Peyer's patch (tissue), 4 donors: ENCODE results near the gene RIMS4. TPM values are rescaled to one million over a fixed set of nuclear protein-coding genes. Genes with fewer than 3 reads are reported as not detected.

Source experiments
- DNase-seq, 3 donors: peaks; one replicate each; pipeline ENCODE4 v3.0.0-alpha.2; 2017 to 2019
- H3K27ac ChIP-seq, 4 donors: fragments of 200-600 bp; sonication (generic); one replicate each; pipeline ENCODE4 v1.5.1; 2016 to 2019
- H3K27me3 ChIP-seq, 2 donors: fragments of 200-600 bp; sonication (generic); one replicate each; pipeline ENCODE4 v1.5.1; 2019
- H3K36me3 ChIP-seq, 3 donors: fragments of 200-600 bp; sonication (generic); one replicate each; pipeline ENCODE4 v1.5.1; 2016 to 2019
- H3K4me1 ChIP-seq, 4 donors: fragments of 200-600 bp; sonication (generic); one replicate each; pipeline ENCODE4 v1.5.1; 2016 to 2019
- H3K4me3 ChIP-seq, 4 donors: fragments of 200-600 bp; sonication (generic); 1 replicate in 3 of 4; 2 replicates in 1 of 4; pipeline ENCODE4 v1.5.1; 2016 to 2019; ENCODE audit warnings: mild to moderate bottlenecking in 1 of 4
- H3K9me3 ChIP-seq, 4 donors: fragments of 200-600 bp; sonication (generic); one replicate each; pipeline ENCODE4 v1.5.1; 2016 to 2019; ENCODE audit warnings: mild to moderate bottlenecking in 1 of 4
- POLR2A ChIP-seq, 2 donors: fragments of 450-650 bp; IDR thresholded peaks; one replicate each; pipeline ENCODE4 v1.5.1; 2017; ENCODE audit warnings: antibody characterized with exemption in 2 of 2, mild to moderate bottlenecking in 2 of 2, moderate library complexity in 2 of 2
- total RNA-seq, 4 donors: library from RNA; depleted of rRNA; stranded (reverse); fragments of >200 nt; gene quantifications; one replicate each; pipeline ENCODE4 v1.1.0, GENCODE V29; 2016
- TF ChIP-seq, protein P1 (sequence below), 6 experiments: fragments of 450-650 bp in 4 of 6; fragments of 200-600 bp in 2 of 6; sonication (generic) in 1 of 6; IDR thresholded peaks; one replicate each; pipeline ENCODE4 v1.5.1; 2017 to 2019; ENCODE audit warnings: antibody characterized with exemption in 6 of 6, mild to moderate bottlenecking in 3 of 6, moderate library complexity in 1 of 6

The RIMS4 gene
- total RNA-seq, 4 donors from 2014 or later: 0.13 to 0.18 TPM; not detected in 2

DNA sequence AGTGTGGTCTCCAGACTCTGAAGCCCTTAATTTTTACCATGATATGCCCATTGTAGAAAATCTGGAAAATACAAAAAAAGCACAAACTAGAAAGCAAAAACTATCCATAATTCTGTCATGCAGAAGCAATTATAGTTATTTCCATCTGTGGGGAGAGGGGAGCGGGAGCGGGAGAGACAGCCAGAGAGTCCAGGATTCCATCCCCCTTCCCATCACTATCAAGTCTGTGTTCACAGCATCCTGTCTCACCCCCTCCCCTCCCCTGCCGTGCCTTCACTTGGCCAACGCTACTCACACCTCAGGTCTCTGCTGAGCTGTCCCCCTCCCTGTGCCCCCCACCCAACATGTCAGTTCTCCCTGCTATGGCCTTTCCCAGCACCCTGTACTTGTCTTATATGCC is 14.5 kb downstream of the RIMS4 start:
- Histone ChIP-seq H3K4me3 (no peak overlapping the region), H3K9me3 (no peaks in the 10 kb centered on the region), H3K27me3 (no peaks in the 10 kb centered on the region), H3K27ac (no peak overlapping the region), H3K4me1 (no peaks in the 10 kb centered on the region), H3K36me3 (no peaks in the 10 kb centered on the region)
- no peak for DNase-seq
- TF ChIP-seq, protein P1, sequence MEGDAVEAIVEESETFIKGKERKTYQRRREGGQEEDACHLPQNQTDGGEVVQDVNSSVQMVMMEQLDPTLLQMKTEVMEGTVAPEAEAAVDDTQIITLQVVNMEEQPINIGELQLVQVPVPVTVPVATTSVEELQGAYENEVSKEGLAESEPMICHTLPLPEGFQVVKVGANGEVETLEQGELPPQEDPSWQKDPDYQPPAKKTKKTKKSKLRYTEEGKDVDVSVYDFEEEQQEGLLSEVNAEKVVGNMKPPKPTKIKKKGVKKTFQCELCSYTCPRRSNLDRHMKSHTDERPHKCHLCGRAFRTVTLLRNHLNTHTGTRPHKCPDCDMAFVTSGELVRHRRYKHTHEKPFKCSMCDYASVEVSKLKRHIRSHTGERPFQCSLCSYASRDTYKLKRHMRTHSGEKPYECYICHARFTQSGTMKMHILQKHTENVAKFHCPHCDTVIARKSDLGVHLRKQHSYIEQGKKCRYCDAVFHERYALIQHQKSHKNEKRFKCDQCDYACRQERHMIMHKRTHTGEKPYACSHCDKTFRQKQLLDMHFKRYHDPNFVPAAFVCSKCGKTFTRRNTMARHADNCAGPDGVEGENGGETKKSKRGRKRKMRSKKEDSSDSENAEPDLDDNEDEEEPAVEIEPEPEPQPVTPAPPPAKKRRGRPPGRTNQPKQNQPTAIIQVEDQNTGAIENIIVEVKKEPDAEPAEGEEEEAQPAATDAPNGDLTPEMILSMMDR (IDR thresholded peaks at IDR 0.05): no peak
- no peak for TF ChIP-seq POLR2A (IDR thresholded peaks at IDR 0.05)

DNA sequence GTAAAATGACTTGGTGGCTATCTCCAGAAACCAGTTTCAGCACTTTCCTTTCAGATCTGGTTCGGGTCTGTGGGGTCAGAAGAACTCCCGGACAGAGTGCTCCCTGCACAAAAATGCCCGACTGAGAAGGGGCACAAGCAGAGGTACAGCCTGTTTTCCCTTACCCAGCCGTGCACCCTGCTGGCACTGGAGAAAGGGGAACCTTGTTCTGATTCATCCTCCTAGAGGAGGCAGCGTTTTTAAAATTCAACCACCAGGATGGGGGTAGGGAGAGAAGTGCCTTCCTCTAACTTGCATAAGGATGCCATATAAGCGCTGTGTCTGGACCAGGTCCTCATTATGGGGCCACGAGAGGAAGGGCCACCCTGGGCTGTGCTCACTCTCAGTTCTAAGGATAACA is 17.6 kb downstream of the RIMS4 start:
- TF ChIP-seq POLR2A (IDR thresholded peaks at IDR 0.05): no peak
- TF ChIP-seq, protein P1 (IDR thresholded peaks at IDR 0.05): no peak
- Histone ChIP-seq H3K9me3 (no peaks in the 10 kb centered on the region), H3K27me3 (no peaks in the 10 kb centered on the region), H3K4me3 (no peak overlapping the region), H3K4me1 (no peaks in the 10 kb centered on the region), H3K27ac (no peak overlapping the region), H3K36me3 (no peaks in the 10 kb centered on the region)
- DNase-seq: no peak

DNA sequence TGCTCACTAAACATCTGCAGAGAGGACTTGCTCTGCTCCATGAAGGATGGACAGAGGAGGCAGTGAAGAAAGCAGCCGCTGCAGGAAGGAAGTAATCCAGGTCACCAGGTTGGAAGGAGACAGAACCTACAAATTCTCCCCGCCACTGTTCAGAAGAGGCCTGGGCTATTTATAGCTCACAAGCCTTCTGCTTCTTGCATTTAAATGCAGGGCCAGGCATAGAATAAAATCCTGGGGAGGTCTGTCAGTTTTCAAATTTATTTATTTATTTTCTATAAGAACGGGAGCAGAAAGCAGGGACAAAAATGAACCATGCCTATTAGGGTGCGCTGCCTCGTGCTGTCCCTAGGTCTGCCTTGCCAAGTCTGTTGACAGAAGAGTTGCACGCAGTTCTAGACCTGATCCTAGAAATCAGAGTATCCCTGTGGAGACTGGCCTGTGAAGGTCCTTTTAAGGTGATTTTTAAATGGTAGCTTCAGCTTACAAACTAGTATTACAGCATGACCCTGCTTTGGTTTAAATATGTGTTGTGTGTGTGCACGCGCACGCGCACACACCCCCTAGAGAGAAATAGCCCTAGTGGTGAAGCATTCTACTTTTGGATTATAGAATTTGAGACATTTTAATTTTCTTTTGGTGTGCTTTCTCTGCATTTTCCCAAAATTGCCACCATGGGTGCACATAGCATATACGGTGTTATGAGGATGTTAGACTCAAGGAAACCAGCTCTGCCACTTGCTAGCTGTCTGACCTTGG is 19.5 kb downstream of the RIMS4 start:
- Histone ChIP-seq H3K4me3 (no peak overlapping the region), H3K9me3 (no peaks in the 10 kb centered on the region), H3K36me3 (no peaks in the 10 kb centered on the region), H3K27me3 (no peaks in the 10 kb centered on the region), H3K27ac (no peak overlapping the region), H3K4me1 (no peaks in the 10 kb centered on the region)
- TF ChIP-seq, protein P1 (IDR thresholded peaks at IDR 0.05): no peak
- TF ChIP-seq POLR2A (IDR thresholded peaks at IDR 0.05): no peak
- DNase-seq: no peak

DNA sequence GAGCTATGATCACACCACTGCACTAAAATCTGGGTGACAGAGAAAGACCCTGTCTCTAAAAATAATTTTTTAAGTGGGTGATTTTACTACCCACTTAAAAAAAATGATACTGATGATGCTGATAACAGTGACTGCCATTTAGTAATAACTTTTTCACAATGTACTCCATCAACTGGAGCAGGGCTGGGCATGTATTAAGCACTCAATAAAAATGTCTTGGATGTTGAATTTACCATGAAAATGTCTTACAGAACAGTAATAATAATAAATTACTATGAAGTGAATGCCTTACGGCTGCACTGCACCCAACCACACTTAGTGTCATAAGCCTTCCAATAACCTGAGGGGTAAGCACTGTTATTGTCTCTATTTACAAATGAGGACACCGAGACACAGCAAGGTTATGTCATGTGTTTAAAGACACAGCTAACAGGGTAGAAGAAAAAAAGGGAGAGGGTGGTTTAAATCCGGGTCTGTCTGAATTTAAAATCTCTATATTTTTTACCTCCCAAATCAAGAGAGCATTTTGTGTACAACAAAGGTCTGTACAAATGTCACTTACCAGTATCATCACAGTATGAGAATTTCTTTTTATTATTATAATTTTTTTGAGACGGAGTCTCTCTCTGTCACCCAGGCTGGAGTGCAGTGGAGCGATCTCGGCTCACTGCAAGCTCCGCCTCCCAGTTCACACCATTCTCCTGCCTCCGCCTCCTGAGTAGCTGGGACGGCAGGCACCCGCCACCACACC is 21.5 kb downstream of the RIMS4 start:
- Histone ChIP-seq H3K27ac (no peak overlapping the region), H3K36me3 (no peaks in the 10 kb centered on the region), H3K9me3 (no peaks in the 10 kb centered on the region), H3K4me1 (no peaks in the 10 kb centered on the region), H3K27me3 (no peaks in the 10 kb centered on the region), H3K4me3 (no peak overlapping the region)
- no peak for DNase-seq
- TF ChIP-seq, protein P1 (IDR thresholded peaks at IDR 0.05): no peak
- TF ChIP-seq POLR2A (IDR thresholded peaks at IDR 0.05): no peak

DNA sequence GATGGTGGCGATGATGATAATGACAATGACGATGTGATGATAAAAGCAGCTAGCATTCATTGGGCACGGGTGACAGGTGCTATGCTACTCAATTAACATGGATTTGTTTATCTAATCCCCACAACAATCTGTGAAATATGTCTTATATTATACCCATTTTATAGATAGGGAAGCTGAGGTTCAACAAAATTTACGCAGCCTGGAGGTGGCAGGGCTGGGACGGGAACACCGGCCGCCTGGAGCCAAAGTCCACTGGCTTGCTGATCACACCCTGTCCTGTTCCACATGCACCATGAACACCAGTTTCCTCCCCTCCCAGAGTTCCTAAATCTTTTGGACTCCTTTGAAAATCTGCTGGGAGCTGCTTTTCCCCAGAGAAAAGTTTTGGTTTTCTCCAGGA is 23.0 kb downstream of the RIMS4 start:
- Histone ChIP-seq H3K27ac (no peak overlapping the region), H3K4me1 (no peaks in the 10 kb centered on the region), H3K36me3 (no peaks in the 10 kb centered on the region), H3K4me3 (no peak overlapping the region), H3K27me3 (no peaks in the 10 kb centered on the region), H3K9me3 (no peaks in the 10 kb centered on the region)
- no peak for DNase-seq
- TF ChIP-seq POLR2A (IDR thresholded peaks at IDR 0.05): no peak
- TF ChIP-seq, protein P1 (IDR thresholded peaks at IDR 0.05): no peak
